Right lobe of liver (tissue), 4 donors: ENCODE measurements around the gene MRPS11.

Experiments
- CTCF ChIP-seq, 4 donors: fragments of 200-600 bp in 3 of 4; fragments of 450-650 bp in 1 of 4; IDR thresholded peaks; one replicate each; pipeline versions ENCODE4 v1.5.1 to v1.8.0; 2016 to 2022; ENCODE audit warnings: antibody characterized with exemption in 4 of 4, mild to moderate bottlenecking in 2 of 4
- POLR2A ChIP-seq: fragments of 450-650 bp; IDR thresholded peaks from one replicate; pipeline ENCODE4 v1.6.1; 2017; ENCODE audit warnings: antibody characterized with exemption, mild to moderate bottlenecking
- donor health status: DM: no; HTN: no; CAD: no.
- donor health status: DM: no; HTN: no; CAD: no.
- donor health status: DM: no; HTN: yes; CAD: no.

- TF ChIP-seq CTCF (IDR thresholded peaks at IDR 0.05) (no peak), POLR2A (no peak)
Measured at GRCh38 chr15:88480981-88481380, 13.5 kb downstream of the MRPS11 start.
